Nephron (organoid): ENCODE measurements around the gene ZSWIM3.
"Not testable (repeated sequence)": the region's sequence is repeated elsewhere in the genome, so short reads cannot be mapped to it uniquely, and the experiment has no call there.

ENCODE experiments used
- H3K27ac Mint-ChIP-seq, 3 experiments: 2 replicates each; pipeline ENCODE4 v1.8.0; 2020; ENCODE audit warnings: mixed read lengths in 3 of 3, mild to moderate bottlenecking in 2 of 3, moderate library complexity in 1 of 3
- H3K27me3 Mint-ChIP-seq: 2 replicates; pipeline ENCODE4 v1.8.0; 2021; ENCODE audit warnings: low read depth, mild to moderate bottlenecking, moderate library complexity, mixed read lengths
- H3K36me3 Mint-ChIP-seq: 2 replicates; pipeline ENCODE4 v1.8.0; 2020; ENCODE audit warnings: low read depth, mixed read lengths
- H3K4me1 Mint-ChIP-seq: 2 replicates; pipeline ENCODE4 v1.8.0; 2020; ENCODE audit warnings: mixed read lengths
- H3K4me3 Mint-ChIP-seq, 3 experiments: 2 replicates each; pipeline ENCODE4 v1.8.0; 2020; ENCODE audit warnings: mild to moderate bottlenecking in 3 of 3, mixed read lengths in 3 of 3, moderate library complexity in 2 of 3
- H3K9me3 Mint-ChIP-seq: 2 replicates; pipeline ENCODE4 v1.8.0; 2020; ENCODE audit warnings: mixed read lengths
- CTCF ChIP-seq, 3 experiments: fragments of 200-600 bp; sonication (generic); IDR thresholded peaks; one replicate each; pipeline ENCODE4 v1.5.0; 2021; ENCODE audit warnings: antibody characterized with exemption in 3 of 3; ENCODE audit not compliant: unreplicated experiment in 3 of 3

ZSWIM3 gene

GRCh38 chr20:45867819-45868176, 10.4 kb downstream of the ZSWIM3 start:
- TF ChIP-seq CTCF (IDR thresholded peaks at IDR 0.05; ENCODE audit: unreplicated experiment in 3 of 3), result no peak
- H3K4me1 Mint-ChIP-seq, result no peaks in the 10 kb centered on the region
- no peak overlapping the region for H3K27ac Mint-ChIP-seq
- no peak overlapping the region for H3K4me3 Mint-ChIP-seq
- H3K36me3 Mint-ChIP-seq, result no peaks in the 10 kb centered on the region
- H3K27me3 Mint-ChIP-seq, result no peaks in the 10 kb centered on the region
- H3K9me3 Mint-ChIP-seq, result no peaks in the 10 kb centered on the region

- H3K36me3 Mint-ChIP-seq, result peaks cover 6% of the 10 kb centered on the region
- no peaks in the 10 kb centered on the region for H3K9me3 Mint-ChIP-seq
- TF ChIP-seq CTCF (IDR thresholded peaks at IDR 0.05; ENCODE audit: unreplicated experiment in 3 of 3), result no peak
- no peaks in the 10 kb centered on the region for H3K27me3 Mint-ChIP-seq
- H3K4me3 Mint-ChIP-seq, result no peak overlapping the region
- no peak overlapping the region for H3K27ac Mint-ChIP-seq
- no peaks in the 10 kb centered on the region for H3K4me1 Mint-ChIP-seq
Observed at GRCh38 chr20:45872626-45873025, 15.2 kb downstream of the ZSWIM3 start.

- no peak overlapping the region for H3K4me3 Mint-ChIP-seq
- no peak for TF ChIP-seq CTCF (IDR thresholded peaks at IDR 0.05; ENCODE audit: unreplicated experiment in 3 of 3)
Observed at GRCh38 chr20:45873409-45874103, 16.1 kb downstream of the ZSWIM3 start.

GRCh38 chr20:45874104-45874481, 16.7 kb downstream of the ZSWIM3 start:
- H3K36me3 Mint-ChIP-seq, H3K4me1 Mint-ChIP-seq, H3K27me3 Mint-ChIP-seq, H3K27ac Mint-ChIP-seq, H3K9me3 Mint-ChIP-seq, H3K4me3 Mint-ChIP-seq: not testable (repeated sequence)

More at GRCh38 chr20:45873409-45874103, 16.1 kb downstream of the ZSWIM3 start:
- H3K9me3 Mint-ChIP-seq, result no peaks in the 10 kb centered on the region
- no peaks in the 10 kb centered on the region for H3K4me1 Mint-ChIP-seq
- H3K36me3 Mint-ChIP-seq, result peaks cover 6% of the 10 kb centered on the region
- no peaks in the 10 kb centered on the region for H3K27me3 Mint-ChIP-seq
- no peak overlapping the region for H3K27ac Mint-ChIP-seq

- no peaks in the 10 kb centered on the region for H3K4me1 Mint-ChIP-seq
- H3K4me3 Mint-ChIP-seq, result no peak overlapping the region
- no peaks in the 10 kb centered on the region for H3K27me3 Mint-ChIP-seq
- H3K27ac Mint-ChIP-seq, result no peak overlapping the region
- peaks cover 6% of the 10 kb centered on the region for H3K36me3 Mint-ChIP-seq
- no peaks in the 10 kb centered on the region for H3K9me3 Mint-ChIP-seq
- TF ChIP-seq CTCF (IDR thresholded peaks at IDR 0.05; ENCODE audit: unreplicated experiment in 3 of 3), result no peak
Observed at GRCh38 chr20:45874576-45874975, 17.2 kb downstream of the ZSWIM3 start.

GRCh38 chr20:45878076-45878761, 20.8 kb downstream of the ZSWIM3 start:
- H3K4me1 Mint-ChIP-seq, result peaks cover 17% of the 10 kb centered on the region
- H3K27ac Mint-ChIP-seq, result no peak overlapping the region
- H3K36me3 Mint-ChIP-seq, result peaks cover 18% of the 10 kb centered on the region
- H3K4me3 Mint-ChIP-seq, result no peak overlapping the region
- H3K9me3 Mint-ChIP-seq, result no peaks in the 10 kb centered on the region
- no peaks in the 10 kb centered on the region for H3K27me3 Mint-ChIP-seq
- no peak for TF ChIP-seq CTCF (IDR thresholded peaks at IDR 0.05; ENCODE audit: unreplicated experiment in 3 of 3)
